Endodermal cell (in vitro differentiated cells): ENCODE measurements around the gene CCNC. TPM values are rescaled to one million over a fixed set of nuclear protein-coding genes. Genes with fewer than 3 reads are reported as not detected.
A peak's percentile ranks its signal among the peaks of the same experiment; 100 is the strongest.

Experiments
- DNase-seq: peaks from one replicate; pipeline ENCODE4 v3.0.0-alpha.2; 2017
- H3K27ac ChIP-seq: 2 replicates; pipeline ENCODE4 v1.5.1; 2013; ENCODE audit warnings: mild to moderate bottlenecking, low read depth, low read length, moderate library complexity
- H3K27me3 ChIP-seq: 2 replicates; pipeline ENCODE4 v1.6.1; 2013; ENCODE audit warnings: mild to moderate bottlenecking, low read length, moderate library complexity; ENCODE audit not compliant: insufficient read depth, control insufficient read depth, poor library complexity, severe bottlenecking
- H3K36me3 ChIP-seq: 2 replicates; pipeline ENCODE4 v1.7.0; 2013; ENCODE audit warnings: mild to moderate bottlenecking, low read length, moderate library complexity; ENCODE audit not compliant: control insufficient read depth, insufficient read depth
- H3K4me1 ChIP-seq: one replicate; pipeline ENCODE4 v1.7.0; 2013; ENCODE audit warnings: low read length; ENCODE audit not compliant: control insufficient read depth, insufficient read depth
- H3K4me3 ChIP-seq: 2 replicates; pipeline ENCODE4 v1.5.1; 2013; ENCODE audit warnings: mild to moderate bottlenecking, low read length, moderate library complexity
- H3K9ac ChIP-seq: 2 replicates; pipeline ENCODE4 v1.6.1; 2013; ENCODE audit warnings: mild to moderate bottlenecking, low read length, moderate library complexity; ENCODE audit not compliant: poor library complexity, severe bottlenecking; ENCODE audit errors: extremely low read depth
- H3K9me3 ChIP-seq: 2 replicates; pipeline ENCODE4 v1.6.1; 2013; ENCODE audit warnings: mild to moderate bottlenecking, low read length, moderate library complexity; ENCODE audit not compliant: control insufficient read depth
- H3K27ac Mint-ChIP-seq: 2 replicates; pipeline ENCODE4 v1.8.0; 2020; ENCODE audit warnings: mixed read lengths
- H3K27me3 Mint-ChIP-seq: 2 replicates; pipeline ENCODE4 v1.8.0; 2021; ENCODE audit warnings: mild to moderate bottlenecking, mixed read lengths; ENCODE audit not compliant: insufficient read depth
- H3K36me3 Mint-ChIP-seq: 2 replicates; pipeline ENCODE4 v1.8.0; 2020; ENCODE audit warnings: low read depth, mixed read lengths
- H3K4me1 Mint-ChIP-seq: 2 replicates; pipeline ENCODE4 v1.8.0; 2020; ENCODE audit warnings: mixed read lengths
- H3K4me3 Mint-ChIP-seq: 2 replicates; pipeline ENCODE4 v1.8.0; 2020; ENCODE audit warnings: mild to moderate bottlenecking, moderate library complexity, mixed read lengths
- H3K9me3 Mint-ChIP-seq: 2 replicates; pipeline ENCODE4 v1.8.0; 2020; ENCODE audit warnings: mild to moderate bottlenecking, mixed read lengths
- CTCF ChIP-seq: fragments of 200-600 bp; sonication (generic); conservative IDR thresholded peaks from 2 replicates; pipeline ENCODE4 v1.5.0; 2021; ENCODE audit warnings: antibody characterized with exemption, mild to moderate bottlenecking
- WGBS, 2 experiments: methylation state at CpG; one replicate each; pipeline versions ENCODE4 v1.1.5 to v1.1.7; 2013; ENCODE audit warnings: missing lambda C conversion rate in 2 of 2, mixed read lengths in 1 of 2; ENCODE audit not compliant: insufficient coverage in 1 of 2, insufficient read length in 1 of 2; 5-methylcytosine and 5-hydroxymethylcytosine counted together
- total RNA-seq, 2 donors: library from RNA; stranded (reverse); fragmentation: NEBNext Ultra II Directional in 1 of 2; extraction: Animal tissue kit (Norgen Biotek cat#: 25700) in 1 of 2; gene quantifications; 2 replicates in 1 of 2; 3 replicates in 1 of 2; pipeline ENCODE4 v1.2.1, GENCODE V29; 2021

The CCNC gene
- total RNA-seq, 2 donors from 2014 or later = 96.4 to 99.2 TPM

- Histone ChIP-seq H3K27me3 (peaks cover 100% of the 10 kb centered on the region), H3K4me3 (no peak overlapping the region), H3K36me3 (no peaks in the 10 kb centered on the region), H3K9ac (no peak overlapping the region), H3K27ac (no peak overlapping the region), H3K4me1 (peaks cover 5% of the 10 kb centered on the region), H3K9me3 (no peaks in the 10 kb centered on the region)
- 10 to 16% methylated on average over 12 to 24 of the region's 24 CpGs for WGBS, 2 experiments
- H3K27me3 Mint-ChIP-seq = peaks cover 97% of the 10 kb centered on the region
- TF ChIP-seq CTCF = no peak
- DNase-seq = peak; percentile 48
- H3K27ac Mint-ChIP-seq = no peak overlapping the region
- H3K4me3 Mint-ChIP-seq = no peak overlapping the region
- H3K9me3 Mint-ChIP-seq = no peaks in the 10 kb centered on the region
- H3K4me1 Mint-ChIP-seq = peaks cover 21% of the 10 kb centered on the region
- no peaks in the 10 kb centered on the region for H3K36me3 Mint-ChIP-seq
These were observed 40.5 kb upstream of the CCNC start for GRCh38 chr6:99608886-99609482.

- no peak overlapping the region for H3K9ac ChIP-seq
- Mint-ChIP-seq H3K36me3 (no peaks in the 10 kb centered on the region), H3K4me1 (peaks cover 22% of the 10 kb centered on the region), H3K27ac (no peak overlapping the region), H3K9me3 (no peaks in the 10 kb centered on the region), H3K4me3 (no peak overlapping the region), H3K27me3 (peaks cover 100% of the 10 kb centered on the region)
- TF ChIP-seq CTCF = no peak
- peaks cover 11% of the 10 kb centered on the region for H3K4me1 ChIP-seq
- peak; percentile 60 for DNase-seq
- peaks cover 100% of the 10 kb centered on the region for H3K27me3 ChIP-seq
- 4 to 5% methylated on average over 5 to 28 of the region's 29 CpGs for WGBS, 2 experiments
- no peaks in the 10 kb centered on the region for H3K9me3 ChIP-seq
- no peak overlapping the region for H3K27ac ChIP-seq
- H3K4me3 ChIP-seq = no peak overlapping the region
- no peaks in the 10 kb centered on the region for H3K36me3 ChIP-seq
These were observed 39.8 kb upstream of the CCNC start for GRCh38 chr6:99608059-99608885.

GRCh38 chr6:99607416-99608036 lies 39.1 kb upstream of the CCNC start:
- H3K36me3 ChIP-seq = no peaks in the 10 kb centered on the region
- Mint-ChIP-seq H3K27ac (no peak overlapping the region), H3K9me3 (no peaks in the 10 kb centered on the region), H3K4me1 (peaks cover 26% of the 10 kb centered on the region), H3K36me3 (no peaks in the 10 kb centered on the region), H3K27me3 (peaks cover 99% of the 10 kb centered on the region), H3K4me3 (no peak overlapping the region)
- H3K9ac ChIP-seq = no peak overlapping the region
- H3K4me1 ChIP-seq = peaks cover 16% of the 10 kb centered on the region
- WGBS, 2 experiments = 2 to 5% methylated on average over 8 to 34 of the region's 34 CpGs
- no peak for DNase-seq
- H3K4me3 ChIP-seq = no peak overlapping the region
- H3K9me3 ChIP-seq = no peaks in the 10 kb centered on the region
- H3K27ac ChIP-seq = no peak overlapping the region
- TF ChIP-seq CTCF = no peak
- H3K27me3 ChIP-seq = peaks cover 100% of the 10 kb centered on the region
